ENCODE results near the gene MAPRE2.
A peak's percentile ranks its signal among the peaks of the same experiment; 100 is the strongest.

Gene MAPRE2

DNA sequence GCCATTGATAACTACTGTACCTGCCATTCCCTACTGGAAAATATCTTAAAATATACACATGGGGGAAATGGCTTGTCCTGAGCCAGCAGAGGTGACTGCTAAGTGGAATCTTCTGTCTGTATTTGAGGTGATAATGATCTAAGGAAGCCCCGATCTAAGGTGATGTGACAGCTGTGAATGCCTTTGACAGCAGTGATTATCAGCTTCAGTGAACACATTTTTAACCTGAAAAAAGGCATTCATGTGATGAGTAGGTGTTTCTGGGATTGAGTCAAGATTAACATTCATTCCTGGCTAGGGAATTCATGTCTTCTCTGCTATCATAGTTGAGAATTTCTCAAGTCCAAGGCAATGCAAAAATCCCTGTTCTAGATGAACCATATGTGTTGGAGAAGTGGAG is 9.1 kb upstream of the MAPRE2 start:
- no peak for DNase-seq

DNA sequence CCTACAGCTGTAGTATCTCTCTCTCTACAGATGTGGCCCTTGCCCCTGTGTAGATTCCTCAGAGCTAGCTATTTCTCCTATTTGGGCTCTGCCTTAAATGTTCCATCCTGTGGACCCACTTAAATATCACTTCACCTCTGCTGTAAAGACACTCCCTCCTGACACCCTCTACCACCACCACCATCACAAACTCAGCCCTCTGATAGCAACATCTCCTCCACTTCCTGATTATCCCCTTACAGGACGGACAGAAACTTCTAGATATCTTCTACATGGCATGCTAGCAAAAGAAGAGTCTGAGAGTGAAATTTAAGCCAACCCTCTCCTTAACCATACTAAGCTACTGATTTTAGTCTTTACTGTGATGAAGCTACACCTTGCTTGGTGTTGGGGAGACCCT is 3.2 kb upstream of the MAPRE2 start:
- DNase-seq, result no peak

DNA sequence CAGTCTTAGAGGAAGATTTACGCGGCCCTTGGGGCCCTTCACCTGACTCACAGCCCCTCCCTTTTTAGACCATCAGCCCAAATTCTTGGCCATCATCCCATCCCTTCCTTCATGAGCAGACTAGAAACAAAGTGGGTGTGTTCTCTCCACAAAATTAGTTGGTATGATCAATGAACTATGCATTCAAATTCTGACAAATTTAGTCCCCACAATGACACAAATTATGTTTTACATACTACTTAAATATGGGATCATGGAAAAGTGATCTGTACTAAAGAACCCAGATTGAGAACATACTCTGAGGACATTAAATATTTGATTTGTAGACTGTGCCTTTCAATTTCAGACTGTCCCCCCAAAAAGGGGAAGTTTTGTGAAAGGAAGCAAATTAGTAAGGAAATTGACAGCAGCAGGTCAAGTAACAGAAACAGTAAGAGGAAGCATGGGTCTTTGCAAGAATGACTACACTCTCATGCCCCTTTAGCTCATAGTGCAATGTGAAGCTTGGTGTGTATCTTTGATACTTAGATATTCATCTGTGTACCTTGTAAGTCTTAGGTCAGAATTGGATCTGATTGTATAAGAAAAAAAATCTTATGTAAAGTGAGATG is 2.2 kb upstream of the MAPRE2 start:
- no peak for DNase-seq

DNA sequence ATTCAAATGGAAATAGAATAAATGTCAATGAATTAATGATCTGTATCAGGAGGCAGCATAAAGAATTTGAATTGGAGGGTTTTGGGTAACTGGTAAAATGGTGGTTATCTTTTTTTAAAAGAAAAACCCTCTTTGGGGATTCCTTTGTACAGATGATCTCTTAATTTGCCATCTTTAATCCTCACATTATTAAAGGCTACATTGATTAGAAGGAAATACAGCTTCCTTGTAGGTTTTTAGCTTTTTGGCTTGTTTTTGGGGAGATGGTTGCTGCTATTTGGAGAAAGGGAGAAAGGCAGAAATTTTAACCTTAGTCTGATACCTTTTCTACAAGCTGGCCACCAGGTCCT is 600 bp upstream of the MAPRE2 start:
- DNase-seq, result no peak

DNA sequence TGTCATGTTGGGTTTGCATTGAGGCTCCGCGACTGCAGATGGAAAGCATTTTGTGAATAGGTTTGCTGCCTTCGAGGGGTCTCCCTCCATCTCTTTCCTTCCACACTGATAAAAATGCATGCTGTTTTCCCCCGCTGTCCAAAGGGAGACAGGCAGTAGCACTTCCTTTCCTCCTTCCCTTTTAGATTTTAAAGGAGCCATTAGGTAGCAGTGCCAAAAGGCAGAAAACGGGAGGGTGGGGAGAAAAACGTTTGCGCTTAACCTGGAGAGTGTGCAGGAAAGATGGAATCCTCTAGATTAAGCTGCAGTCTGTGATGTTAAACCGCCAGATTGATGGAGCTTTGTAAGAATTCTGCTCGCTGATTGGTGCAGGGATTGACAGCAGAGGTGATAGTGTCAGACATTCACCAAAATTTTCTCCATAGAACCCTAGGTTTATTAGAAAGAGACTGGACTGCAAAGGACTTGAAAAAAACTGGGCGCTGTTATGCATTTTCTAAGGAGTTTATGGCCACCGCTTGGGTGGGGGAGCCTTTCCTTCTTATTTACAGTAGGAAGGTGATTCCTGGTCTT is 688 bp downstream of the MAPRE2 start:
- DNase-seq, result peak in 10 of 56 donors; percentile 30 to 69 (median 54)

DNA sequence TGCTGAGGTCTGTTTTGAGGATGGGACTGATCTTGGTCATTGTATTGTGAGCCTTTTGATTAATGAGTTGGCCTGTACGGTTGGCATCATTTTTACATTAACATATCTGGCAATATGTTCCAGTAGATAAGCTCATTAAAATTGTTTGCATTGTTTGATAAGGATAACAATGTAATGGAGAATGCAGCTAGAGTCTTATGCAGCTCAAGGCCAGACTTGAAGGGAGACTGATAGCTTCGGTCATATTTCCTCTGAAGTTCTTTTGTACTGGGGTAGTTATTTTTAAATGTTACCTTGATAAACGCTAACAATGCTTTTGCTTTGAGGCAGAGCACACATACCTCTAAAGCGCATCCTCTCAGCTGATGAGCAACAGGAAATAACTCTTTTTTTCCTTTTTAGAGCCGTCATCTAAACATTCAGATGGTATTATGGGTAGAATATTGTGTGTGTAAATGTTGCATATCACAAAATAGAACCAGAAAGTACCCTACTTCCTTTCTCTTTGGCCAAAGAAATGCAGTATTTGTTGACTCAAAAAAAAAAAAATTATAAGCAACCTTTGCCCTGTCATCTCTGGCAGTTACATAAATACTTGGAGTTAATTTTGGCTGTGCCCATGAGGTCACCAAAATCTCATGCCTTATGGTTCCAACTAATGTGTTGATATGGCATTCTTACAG is 1.3 kb downstream of the MAPRE2 start:
- no peak for DNase-seq

DNA sequence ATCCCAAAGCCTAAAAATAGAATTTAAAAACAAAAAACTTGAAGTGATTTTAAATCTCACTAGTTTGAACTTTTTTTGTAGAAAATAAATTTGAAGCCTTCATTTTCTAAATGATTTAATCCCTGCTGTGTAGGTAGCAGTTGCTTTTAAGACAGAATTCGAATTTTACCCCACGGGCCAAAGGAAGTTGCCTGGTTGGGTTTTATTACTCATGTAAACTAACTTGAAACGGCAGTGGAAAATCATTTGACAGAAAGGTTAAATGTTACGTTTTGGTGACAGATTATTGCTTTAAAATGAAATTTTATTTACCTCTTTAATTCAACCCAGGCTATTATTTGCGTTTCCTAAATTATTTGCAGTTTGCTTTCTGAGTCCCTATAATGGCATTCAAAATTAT is 2.0 kb downstream of the MAPRE2 start:
- no peak for DNase-seq

DNA sequence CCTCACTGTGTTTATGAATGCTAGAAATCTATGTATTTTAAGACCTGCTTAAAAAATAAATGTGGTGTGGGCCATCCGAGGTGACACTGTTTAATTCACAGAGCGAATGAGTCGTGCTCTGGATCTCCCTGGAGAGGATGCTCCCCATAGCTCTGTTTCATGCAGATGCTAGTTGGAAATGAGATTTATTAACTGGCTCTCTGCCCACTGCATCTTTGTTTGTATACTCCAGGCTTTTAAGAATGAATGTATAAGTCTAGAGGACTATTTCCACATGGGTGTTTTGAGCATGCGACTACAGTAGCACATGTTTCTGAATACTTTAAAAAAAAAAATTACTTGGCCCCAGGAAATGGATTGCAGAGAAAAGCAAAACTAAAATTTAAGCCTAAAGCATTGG is 3.9 kb downstream of the MAPRE2 start:
- DNase-seq, result peak in 1 of 56 donors; percentile 16

DNA sequence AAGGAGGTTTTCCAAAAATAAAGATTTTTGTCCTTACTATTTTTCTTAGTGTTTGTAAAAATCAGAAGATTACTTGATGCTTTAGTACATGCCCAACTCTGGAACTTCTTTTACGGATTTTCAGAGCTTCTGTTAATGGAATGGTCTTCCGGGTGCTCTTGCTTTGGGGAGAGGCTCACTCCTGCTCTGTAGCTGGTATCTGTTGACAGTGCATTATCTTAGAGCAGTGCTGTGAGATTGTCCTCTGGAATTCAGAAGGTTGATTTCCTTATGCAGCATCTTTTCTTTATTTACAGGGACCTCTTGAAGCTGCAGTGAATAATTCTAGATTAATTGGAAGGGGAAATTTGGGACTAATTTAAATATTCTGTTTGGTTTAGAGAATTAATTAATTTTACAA is 4.6 kb downstream of the MAPRE2 start:
- DNase-seq, result no peak

DNA sequence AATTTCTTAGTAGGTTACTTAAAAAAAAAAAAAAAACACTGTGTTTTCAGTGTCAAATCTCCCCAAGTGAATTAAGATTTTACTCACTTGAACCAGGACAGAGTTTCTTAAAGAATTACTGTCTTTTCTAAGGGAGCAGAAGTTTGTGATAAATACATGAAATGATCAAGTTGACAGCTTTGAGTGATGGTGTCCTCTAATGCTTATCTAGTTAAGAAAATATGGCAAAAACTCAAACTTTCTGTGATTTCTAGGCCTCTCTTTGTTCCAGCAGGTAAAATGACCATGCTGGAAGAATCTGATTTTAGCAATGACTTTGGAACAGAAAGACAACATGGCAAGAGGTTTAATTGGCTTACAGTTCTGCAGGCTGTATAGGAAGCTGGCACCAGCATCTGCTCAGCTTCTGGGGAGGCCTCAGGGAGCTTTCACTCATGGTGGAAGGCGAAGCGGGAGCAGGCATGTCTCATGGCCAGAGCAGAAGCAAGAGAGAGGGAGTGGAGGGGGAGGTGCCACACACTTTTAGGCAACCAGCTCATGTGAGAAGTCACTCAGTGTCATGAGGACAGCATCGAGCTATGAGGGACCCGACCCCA is 6.6 kb downstream of the MAPRE2 start:
- DNase-seq, result no peak

DNA sequence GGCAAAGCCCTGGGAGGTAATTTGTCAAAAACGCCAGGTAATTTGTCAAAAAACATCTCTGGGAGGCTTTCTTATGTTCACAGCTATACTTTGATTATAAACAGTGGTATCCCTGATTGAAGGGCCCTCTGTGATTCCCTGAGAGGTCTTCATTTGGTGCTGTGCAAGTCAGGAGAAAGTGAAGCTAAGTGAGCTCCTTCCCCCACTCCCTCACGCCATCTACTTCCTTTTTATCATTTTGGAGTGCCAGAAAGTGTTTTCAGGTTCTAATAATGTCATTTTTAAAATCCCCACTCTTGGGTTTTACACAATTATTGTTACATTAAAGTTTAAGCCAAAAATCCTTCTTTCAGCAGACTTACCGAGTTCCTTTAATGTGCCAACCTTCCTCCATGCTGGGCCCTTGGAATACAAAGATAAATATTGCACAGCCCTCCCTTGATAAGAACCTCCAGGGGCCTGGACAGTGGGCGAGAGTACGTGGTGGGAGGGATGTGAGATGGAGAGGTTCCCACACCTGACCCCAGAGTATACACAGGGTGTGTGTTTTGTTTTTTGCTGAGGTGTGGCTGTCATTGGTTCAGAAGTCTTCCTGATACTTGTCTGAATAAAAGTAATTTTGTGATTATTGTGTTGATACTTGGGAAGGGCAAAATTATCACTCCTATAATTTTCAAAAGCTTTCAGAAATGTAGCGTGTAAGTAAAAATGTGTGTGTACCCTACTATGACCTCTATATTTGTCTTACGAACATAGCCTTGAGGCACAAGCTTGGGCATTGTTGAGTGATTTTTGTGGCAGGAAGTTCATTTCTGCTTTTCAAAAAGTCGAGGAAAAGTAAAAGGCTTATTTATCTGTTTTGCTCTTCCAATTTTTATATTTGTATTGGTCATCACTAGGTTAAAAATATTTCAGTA is 8.2 kb downstream of the MAPRE2 start:
- no peak for DNase-seq

DNA sequence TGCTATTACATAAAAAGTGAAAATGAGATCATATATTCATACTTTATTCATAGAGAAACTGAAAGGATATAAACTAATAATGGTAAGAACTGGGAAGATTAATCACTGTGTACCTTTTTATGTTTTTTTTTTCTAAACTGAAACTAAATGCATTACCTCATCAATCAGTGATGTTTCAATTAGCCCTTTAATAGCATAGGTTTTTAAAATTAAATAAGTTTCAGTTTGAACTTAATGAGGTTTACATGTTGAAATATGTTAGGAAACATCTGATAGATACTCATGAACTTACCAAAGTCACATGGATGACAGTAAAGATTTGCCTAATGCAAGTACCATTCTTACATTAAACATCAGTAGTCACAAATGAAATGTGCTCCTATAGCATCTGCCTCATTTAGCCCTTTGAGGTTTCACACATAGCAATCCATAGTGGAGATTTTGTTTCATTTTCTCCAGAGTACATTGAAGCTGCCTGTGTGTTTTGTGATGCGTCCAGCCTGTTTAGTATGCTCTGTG is 8.9 kb downstream of the MAPRE2 start:
- DNase-seq, result no peak

DNA sequence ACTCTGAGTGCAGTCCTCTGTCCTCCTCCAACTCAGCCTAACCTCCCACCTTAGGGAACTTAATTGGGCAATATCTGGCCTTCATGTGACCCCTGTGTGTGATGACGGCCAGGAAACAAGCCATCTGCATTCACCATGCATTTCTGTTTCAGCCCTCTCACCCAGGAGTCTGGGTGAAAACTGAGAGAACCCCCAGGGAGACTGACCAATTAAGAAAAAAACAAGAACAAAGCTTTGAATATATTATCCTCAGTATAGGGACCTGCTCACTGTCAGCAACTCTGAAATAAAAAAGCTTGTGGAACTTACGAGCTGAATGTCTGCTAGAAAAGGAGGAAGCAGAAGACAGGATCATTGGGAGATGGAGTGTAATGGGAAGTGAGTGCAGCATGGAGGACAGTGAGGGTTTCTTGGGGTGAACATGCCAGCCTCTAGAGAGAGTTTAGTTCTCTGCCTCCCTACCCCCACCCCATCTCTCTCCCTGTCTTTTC is 9.5 kb downstream of the MAPRE2 start:
- peak in 2 of 56 donors; percentile 5 to 11 for DNase-seq

DNA sequence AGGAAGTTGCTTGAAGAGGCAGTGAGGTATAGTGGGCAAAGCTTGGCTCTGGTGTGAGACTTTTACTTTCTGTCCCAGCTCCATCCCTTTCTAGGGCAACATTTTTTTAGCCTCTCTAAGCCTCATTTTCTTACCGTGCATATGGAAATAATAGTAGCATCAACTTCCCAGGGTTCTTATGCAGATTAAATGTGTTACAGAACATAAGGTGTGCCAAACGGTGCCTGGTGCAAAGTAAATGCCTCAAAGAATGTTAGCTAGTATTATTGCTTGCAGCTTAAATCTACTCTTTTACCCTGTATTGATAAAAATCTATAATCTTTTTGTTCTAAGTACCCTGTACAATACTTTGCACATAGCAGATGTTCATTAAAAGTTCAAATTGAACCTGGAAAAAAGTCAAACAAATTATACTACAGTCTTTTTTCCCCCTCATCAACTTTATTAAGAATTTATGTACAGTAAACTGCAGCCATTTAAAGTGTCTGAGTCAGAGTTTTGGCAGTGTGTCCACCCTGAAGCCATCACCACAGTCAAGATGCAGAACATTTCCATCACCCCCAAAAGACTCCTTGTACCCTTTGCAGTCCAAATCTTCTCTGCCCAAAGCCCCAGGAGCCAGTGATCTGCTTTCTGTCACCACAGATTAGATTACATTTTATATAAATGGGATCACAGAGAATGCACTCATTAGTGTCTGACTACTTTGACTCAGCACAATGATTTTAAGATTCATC is 10.6 kb downstream of the MAPRE2 start:
- DNase-seq, result no peak

DNA sequence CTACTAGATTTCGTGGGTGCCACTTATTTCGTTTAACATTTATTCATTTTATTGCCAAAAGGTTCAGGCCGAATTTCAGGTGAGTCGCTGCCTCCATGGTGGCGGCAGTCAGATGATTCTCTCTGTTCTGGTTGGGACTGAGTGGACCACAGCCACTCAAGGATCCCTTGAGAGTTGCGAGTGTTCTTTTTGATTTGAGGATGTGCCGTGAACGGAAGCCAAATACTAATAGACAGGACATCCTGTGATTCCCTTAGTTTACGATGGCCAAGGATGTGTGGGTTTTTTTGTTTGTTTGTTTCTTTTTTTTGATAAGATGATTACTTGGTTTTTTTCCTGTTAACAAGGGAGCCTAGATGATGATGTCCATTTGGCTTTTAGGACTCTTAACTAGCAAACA is 13.2 kb downstream of the MAPRE2 start:
- DNase-seq, result no peak

DNA sequence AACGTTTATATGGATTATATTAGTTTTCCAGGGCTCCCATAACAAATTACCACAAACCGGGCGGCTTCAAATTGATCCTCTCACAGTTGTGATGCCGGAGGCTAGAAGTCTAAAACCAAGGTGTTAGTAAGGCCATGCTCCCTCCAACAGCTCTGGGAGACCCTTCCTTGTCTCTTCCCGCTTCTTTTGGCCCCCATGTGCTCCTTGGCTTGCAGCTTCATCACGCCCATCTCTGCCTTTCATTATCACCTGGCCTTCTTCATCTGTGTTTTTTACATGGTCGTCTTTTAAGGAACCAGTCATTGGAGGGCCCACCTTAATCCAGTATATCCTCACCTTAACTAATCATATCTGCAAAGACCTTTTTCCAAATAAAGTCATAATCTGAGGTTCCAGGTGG is 13.9 kb downstream of the MAPRE2 start:
- DNase-seq, result no peak

DNA sequence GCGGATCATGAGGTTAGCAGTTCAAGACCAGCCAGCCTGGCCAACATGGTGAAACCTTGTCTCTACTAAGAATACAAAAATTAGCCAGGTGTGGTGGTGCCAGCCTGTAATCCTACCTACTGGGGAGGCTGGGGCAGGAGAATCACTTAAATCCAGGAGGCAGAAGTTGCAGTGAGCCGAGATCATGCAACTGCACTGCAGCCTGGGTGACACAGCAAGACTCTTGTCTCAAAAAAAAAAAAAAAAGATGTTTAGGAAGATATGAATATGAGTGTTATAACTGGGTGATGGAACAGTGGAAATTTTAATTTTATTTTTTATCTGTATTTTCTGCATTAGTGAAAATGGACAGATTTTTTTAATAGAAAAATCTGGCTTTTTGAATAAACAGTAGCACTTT is 14.5 kb downstream of the MAPRE2 start:
- DNase-seq, result no peak

DNA sequence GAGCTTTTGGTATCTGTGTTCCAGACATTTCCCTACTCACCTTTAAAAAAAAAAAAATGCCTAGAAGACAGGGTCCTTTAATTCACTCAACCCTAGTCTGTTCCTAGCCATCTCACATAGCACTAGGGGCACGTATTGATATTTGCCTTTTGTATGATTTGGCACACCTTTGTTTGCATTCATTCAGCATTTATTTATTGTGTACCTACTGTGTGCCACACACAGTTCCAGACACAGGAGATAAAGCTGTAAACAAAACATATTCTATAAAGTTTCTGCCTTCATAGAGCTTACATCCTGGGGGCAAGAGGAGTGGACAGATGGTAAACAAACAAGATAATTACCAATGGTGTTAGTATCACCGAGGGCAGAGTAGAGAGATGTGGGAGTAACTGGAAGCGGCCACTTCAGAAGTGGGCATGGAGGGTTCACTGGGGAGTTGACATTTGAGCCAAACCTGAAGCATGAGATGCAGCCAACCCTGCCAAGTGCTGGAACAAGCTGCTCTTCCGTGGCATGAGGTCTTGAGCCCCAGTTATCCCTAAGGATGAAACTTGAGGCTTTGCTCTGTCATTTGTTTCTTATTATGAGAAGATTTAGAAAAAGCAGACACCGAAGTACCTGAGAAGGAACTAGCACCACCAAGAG is 18.2 kb downstream of the MAPRE2 start:
- no peak for DNase-seq

DNA sequence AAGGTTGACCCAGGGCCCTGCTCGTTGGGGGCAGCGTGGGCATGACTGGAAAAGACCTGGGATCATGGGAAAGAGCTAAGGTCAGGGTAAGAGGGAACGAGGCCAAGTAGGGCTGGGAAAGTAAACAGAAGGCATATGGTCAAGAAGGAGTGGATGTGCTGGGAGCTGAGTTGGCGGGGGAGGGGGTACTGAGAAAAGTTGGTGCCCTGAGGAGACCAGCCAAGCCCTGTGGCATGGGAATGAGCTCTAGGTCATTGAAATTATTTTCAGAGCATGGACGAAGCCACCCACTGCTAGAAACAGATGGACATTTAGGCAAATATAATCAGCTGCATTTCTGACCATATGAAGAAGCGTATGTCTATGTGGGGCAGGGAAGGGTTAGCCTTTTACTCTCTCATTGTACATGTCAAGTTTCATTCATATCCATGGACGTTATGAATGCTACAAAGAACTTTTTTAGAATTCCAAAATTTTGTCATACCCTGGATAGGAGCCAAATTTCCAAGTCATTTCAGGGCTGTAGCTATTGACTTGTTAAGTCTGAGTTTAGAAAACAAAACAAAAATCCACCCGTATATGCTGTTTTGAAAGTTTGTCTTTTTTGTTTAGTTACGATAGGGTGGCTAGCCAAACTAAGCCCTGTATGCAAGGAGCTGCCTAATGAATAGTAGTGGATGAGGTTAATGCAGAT is 19.1 kb downstream of the MAPRE2 start:
- DNase-seq, result no peak
